GM10266 (cell line): Measurements from ENCODE around the gene ADAMTS20.

ENCODE experiments used
- DNase-seq: peaks from one replicate; pipeline ENCODE4 v3.0.0; 2012; ENCODE audit errors: extremely low spot score
- TF ChIP-seq, protein P1 (sequence below): IDR thresholded peaks from 2 replicates; pipeline ENCODE4 v1.5.1; 2012; ENCODE audit warnings: mild to moderate bottlenecking, low read depth; ENCODE audit not compliant: control insufficient read depth, insufficient read depth; ENCODE audit errors: missing control alignments

Gene ADAMTS20

DNA sequence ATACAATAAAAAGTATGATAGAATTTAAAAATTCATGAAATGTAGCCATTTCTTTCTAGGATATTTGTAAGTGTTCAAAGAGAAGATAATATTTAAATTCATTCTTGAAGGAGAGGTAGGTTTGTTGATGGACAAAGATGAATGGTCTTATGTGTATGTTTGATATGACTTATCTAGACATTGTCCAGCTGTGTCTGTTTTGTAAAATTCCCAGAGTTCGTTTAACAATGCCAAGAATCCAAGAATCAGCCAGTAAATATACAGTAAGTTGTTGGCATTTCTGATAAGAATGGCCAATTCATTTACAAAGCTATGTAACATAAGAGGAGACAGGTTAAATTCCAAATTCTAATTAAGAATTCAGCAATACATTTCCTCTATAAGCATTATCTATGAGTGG, 150.9 kb downstream of the ADAMTS20 start:
- no peak for DNase-seq
- TF ChIP-seq, protein P1, sequence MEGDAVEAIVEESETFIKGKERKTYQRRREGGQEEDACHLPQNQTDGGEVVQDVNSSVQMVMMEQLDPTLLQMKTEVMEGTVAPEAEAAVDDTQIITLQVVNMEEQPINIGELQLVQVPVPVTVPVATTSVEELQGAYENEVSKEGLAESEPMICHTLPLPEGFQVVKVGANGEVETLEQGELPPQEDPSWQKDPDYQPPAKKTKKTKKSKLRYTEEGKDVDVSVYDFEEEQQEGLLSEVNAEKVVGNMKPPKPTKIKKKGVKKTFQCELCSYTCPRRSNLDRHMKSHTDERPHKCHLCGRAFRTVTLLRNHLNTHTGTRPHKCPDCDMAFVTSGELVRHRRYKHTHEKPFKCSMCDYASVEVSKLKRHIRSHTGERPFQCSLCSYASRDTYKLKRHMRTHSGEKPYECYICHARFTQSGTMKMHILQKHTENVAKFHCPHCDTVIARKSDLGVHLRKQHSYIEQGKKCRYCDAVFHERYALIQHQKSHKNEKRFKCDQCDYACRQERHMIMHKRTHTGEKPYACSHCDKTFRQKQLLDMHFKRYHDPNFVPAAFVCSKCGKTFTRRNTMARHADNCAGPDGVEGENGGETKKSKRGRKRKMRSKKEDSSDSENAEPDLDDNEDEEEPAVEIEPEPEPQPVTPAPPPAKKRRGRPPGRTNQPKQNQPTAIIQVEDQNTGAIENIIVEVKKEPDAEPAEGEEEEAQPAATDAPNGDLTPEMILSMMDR: no peak

GRCh38 chr12:43396671-43397070, 155.3 kb downstream of the ADAMTS20 start:
- TF ChIP-seq, protein P1: no peak
- DNase-seq: no peak

GRCh38 chr12:43392116-43392515, 159.9 kb downstream of the ADAMTS20 start:
- DNase-seq: no peak
- TF ChIP-seq, protein P1: no peak

DNA sequence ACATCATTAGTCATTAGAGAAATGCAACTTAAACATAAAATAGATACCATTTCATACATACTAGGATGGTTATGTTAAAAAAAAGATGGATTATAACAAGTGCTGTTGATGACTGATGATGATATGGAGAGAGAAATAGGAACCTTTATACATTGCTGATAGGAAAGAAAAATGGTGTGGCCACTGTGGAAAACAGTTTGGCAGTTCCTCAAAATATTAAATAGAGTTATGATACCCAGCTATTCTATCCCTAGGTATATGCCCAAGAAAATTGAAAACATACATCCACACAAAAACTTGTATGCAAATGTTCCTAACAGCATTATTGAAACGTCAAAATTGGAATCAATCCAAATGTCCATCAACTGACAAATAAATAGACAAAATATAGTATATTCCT, 170.1 kb downstream of the ADAMTS20 start:
- TF ChIP-seq, protein P1: no peak
- no peak for DNase-seq

DNA sequence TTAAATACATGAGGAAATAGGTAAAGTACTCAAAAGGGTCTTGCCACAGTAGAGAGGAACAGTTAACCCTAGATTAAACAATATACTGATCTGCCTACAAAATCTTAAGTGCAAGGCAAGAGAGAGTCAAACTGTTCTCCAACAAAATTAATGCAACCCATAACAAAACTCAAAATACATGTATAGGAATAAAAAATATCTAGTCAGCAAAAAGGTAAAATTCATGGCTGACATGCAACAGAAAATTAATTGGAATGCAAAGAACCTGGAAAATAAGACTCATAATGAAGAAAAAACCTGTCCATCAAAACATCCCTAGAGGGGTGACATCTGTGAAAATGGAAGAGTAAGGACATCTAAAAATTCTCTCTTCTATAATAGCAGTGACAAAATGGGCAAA, 173.6 kb downstream of the ADAMTS20 start:
- TF ChIP-seq, protein P1: no peak
- no peak for DNase-seq

DNA sequence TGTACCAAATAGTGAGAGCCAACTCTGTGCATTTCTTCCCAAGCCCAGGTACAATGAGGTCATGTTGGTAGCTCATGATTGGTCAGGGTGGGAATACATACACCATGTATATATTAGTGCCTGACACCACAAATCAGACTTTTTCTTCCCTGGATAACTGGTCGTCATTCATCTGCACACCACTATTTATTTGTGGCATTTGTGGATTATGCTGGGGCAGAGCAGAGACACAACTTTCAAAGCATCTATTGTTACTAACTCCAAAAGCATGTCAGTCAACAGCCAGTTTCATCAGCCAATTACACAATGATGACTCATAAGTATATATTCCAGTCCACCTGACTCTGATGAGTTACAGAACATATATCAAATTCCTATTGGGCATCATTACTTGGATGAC, 181.7 kb downstream of the ADAMTS20 start:
- TF ChIP-seq, protein P1: no peak
- no peak for DNase-seq

DNA sequence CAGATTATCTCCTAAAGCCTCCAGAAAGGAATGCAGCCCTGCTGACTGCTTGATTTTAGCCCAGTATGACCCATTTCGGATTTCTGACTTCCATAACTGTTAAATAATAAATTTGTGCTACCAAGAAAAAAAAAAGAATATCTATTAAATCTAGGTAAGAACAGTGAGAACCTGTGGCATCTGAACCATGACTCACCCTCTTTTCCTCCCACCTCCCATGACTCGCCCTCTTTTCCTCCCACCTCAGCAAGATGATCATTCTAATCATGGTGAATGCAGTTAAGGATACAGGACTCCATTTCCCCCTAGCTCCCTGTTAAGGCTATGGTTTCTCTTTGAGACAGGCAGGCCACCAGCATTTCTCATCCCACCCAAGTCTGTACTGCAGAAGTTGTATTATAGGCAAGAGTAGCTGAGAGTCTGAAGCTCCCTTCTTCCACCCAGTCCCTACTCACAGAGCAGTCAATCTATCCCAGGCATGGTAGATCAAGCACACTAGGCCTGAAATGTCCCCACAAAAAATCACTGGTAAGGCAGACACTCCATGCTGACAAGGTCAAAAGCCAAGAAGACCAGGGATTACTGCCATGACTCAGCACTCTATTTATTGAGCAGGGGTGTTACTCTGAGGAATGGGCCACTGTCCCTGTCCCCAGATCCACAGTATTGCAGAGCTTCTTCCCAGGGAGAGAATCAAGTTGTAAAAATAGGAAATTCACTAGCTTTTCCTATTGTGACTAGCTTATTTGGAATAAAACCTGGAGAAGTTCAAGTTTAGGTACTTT, 188.9 kb downstream of the ADAMTS20 start:
- TF ChIP-seq, protein P1: no peak
- DNase-seq: no peak
